Measurements from ENCODE around the gene DUOXA1.

Gene DUOXA1

GRCh38 chr15:45095661-45096060, 34.0 kb downstream of the DUOXA1 start:
- ATAC-seq = no peak
- no peak for TF ChIP-seq ESRRG (CRISPR knock-in tag; IDR thresholded peaks at IDR 0.05)
- no peak for TF ChIP-seq RARB (CRISPR knock-in tag; IDR thresholded peaks at IDR 0.05)
- TF ChIP-seq PPARA (CRISPR knock-in tag; IDR thresholded peaks at IDR 0.05; ENCODE audit: borderline replicate concordance) = no peak
- no peak for TF ChIP-seq ZNF565 (CRISPR knock-in tag; conservative IDR thresholded peaks at IDR 0.05; ENCODE audit: low read depth)
- no peak for TF ChIP-seq ARNTL (CRISPR knock-in tag; IDR thresholded peaks at IDR 0.05; ENCODE audit: borderline replicate concordance, low read depth)
- no peak for TF ChIP-seq ZFP3 (CRISPR knock-in tag; IDR thresholded peaks at IDR 0.05)
- TF ChIP-seq CREB5 (CRISPR knock-in tag; IDR thresholded peaks at IDR 0.05; ENCODE audit: low read depth) = no peak
- TF ChIP-seq TCF4 (CRISPR knock-in tag; IDR thresholded peaks at IDR 0.05; ENCODE audit: borderline replicate concordance) = no peak
- no peak for TF ChIP-seq PATZ1 (CRISPR knock-in tag; IDR thresholded peaks at IDR 0.05; ENCODE audit: borderline replicate concordance)
- no peak for TF ChIP-seq ZC3H10 (CRISPR knock-in tag; IDR thresholded peaks at IDR 0.05)
- TF ChIP-seq TSHZ2 (CRISPR knock-in tag; IDR thresholded peaks at IDR 0.05) = no peak

GRCh38 chr15:45094358-45094730, 35.3 kb downstream of the DUOXA1 start:
- TF ChIP-seq BACH2 (CRISPR knock-in tag; IDR thresholded peaks at IDR 0.05; ENCODE audit: borderline replicate concordance) (no peak), CSDC2 (CRISPR knock-in tag; IDR thresholded peaks at IDR 0.05) (no peak), TCF4 (CRISPR knock-in tag; IDR thresholded peaks at IDR 0.05; ENCODE audit: borderline replicate concordance) (no peak), TOX (CRISPR knock-in tag; IDR thresholded peaks at IDR 0.05; ENCODE audit: borderline replicate concordance) (no peak), ESRRG (CRISPR knock-in tag; IDR thresholded peaks at IDR 0.05) (no peak)

GRCh38 chr15:45093622-45094357, 35.9 kb downstream of the DUOXA1 start:
- TF ChIP-seq ESRRG (CRISPR knock-in tag; IDR thresholded peaks at IDR 0.05) (no peak), ARNTL (CRISPR knock-in tag; IDR thresholded peaks at IDR 0.05; ENCODE audit: borderline replicate concordance, low read depth) (no peak), BACH2 (CRISPR knock-in tag; IDR thresholded peaks at IDR 0.05; ENCODE audit: borderline replicate concordance) (no peak), ISL1 (CRISPR knock-in tag; IDR thresholded peaks at IDR 0.05) (no peak), GLIS3 (CRISPR knock-in tag; IDR thresholded peaks at IDR 0.05) (no peak), TOX (CRISPR knock-in tag; IDR thresholded peaks at IDR 0.05; ENCODE audit: borderline replicate concordance) (no peak), TCF4 (CRISPR knock-in tag; IDR thresholded peaks at IDR 0.05; ENCODE audit: borderline replicate concordance) (no peak), ZC3H10 (CRISPR knock-in tag; IDR thresholded peaks at IDR 0.05) (no peak), CSRNP3 (CRISPR knock-in tag; IDR thresholded peaks at IDR 0.05) (no peak)
- no peak for ATAC-seq

More at GRCh38 chr15:45094358-45094730, 35.3 kb downstream of the DUOXA1 start:
- ATAC-seq = no peak

- ATAC-seq = no peak
- TF ChIP-seq PPARA (CRISPR knock-in tag; IDR thresholded peaks at IDR 0.05; ENCODE audit: borderline replicate concordance) = no peak
- no peak for TF ChIP-seq ZFP3 (CRISPR knock-in tag; IDR thresholded peaks at IDR 0.05)
- TF ChIP-seq OSR1 (CRISPR knock-in tag; IDR thresholded peaks at IDR 0.05) = no peak
- no peak for TF ChIP-seq CSRNP3 (CRISPR knock-in tag; IDR thresholded peaks at IDR 0.05)
- TF ChIP-seq CSDC2 (CRISPR knock-in tag; IDR thresholded peaks at IDR 0.05) = no peak
- no peak for TF ChIP-seq ZC3H10 (CRISPR knock-in tag; IDR thresholded peaks at IDR 0.05)
- TF ChIP-seq GLIS3 (CRISPR knock-in tag; IDR thresholded peaks at IDR 0.05) = no peak
- no peak for TF ChIP-seq ZFP30 (CRISPR knock-in tag; IDR thresholded peaks at IDR 0.05)
- TF ChIP-seq ZNF70 (CRISPR knock-in tag; IDR thresholded peaks at IDR 0.05) = no peak
- no peak for TF ChIP-seq ESRRG (CRISPR knock-in tag; IDR thresholded peaks at IDR 0.05)
- no peak for TF ChIP-seq TCF4 (CRISPR knock-in tag; IDR thresholded peaks at IDR 0.05; ENCODE audit: borderline replicate concordance)
- no peak for TF ChIP-seq RARB (CRISPR knock-in tag; IDR thresholded peaks at IDR 0.05)
- TF ChIP-seq BACH2 (CRISPR knock-in tag; IDR thresholded peaks at IDR 0.05; ENCODE audit: borderline replicate concordance) = no peak
- no peak for TF ChIP-seq ISL1 (CRISPR knock-in tag; IDR thresholded peaks at IDR 0.05)
- TF ChIP-seq PATZ1 (CRISPR knock-in tag; IDR thresholded peaks at IDR 0.05; ENCODE audit: borderline replicate concordance) = no peak
- no peak for TF ChIP-seq CREB5 (CRISPR knock-in tag; IDR thresholded peaks at IDR 0.05; ENCODE audit: low read depth)
Observed at GRCh38 chr15:45093013-45093412, 36.7 kb downstream of the DUOXA1 start.

All from SK-N-SH treated with all-trans-retinoic acid at 6 μM for 48 hours (cell line).